H9 (cell line): Measurements from ENCODE around the gene SCYGR8. TPM values are rescaled to one million over a fixed set of nuclear protein-coding genes. Genes with fewer than 3 reads are reported as not detected.

Source experiments
- DNase-seq: peaks from one replicate; pipeline ENCODE4 v3.0.0-alpha.2; 2017
- H2AFZ ChIP-seq: one replicate; pipeline ENCODE4 v1.6.1; 2013; ENCODE audit warnings: mild to moderate bottlenecking, low read length, control low read depth, moderate library complexity
- H2AK5ac ChIP-seq: 2 replicates; pipeline ENCODE4 v1.6.1; 2013; ENCODE audit warnings: low read length, control low read depth, mixed read lengths; ENCODE audit not compliant: insufficient read length
- H2BK120ac ChIP-seq: one replicate; pipeline ENCODE4 v1.6.1; 2013; ENCODE audit warnings: low read depth, mild to moderate bottlenecking, low read length, control low read depth, inconsistent platforms; ENCODE audit not compliant: poor library complexity, severe bottlenecking
- H2BK12ac ChIP-seq: 2 replicates; pipeline ENCODE4 v1.6.1; 2013; ENCODE audit warnings: low read length, control low read depth, mixed read lengths, low read depth; ENCODE audit not compliant: insufficient read length
- H2BK15ac ChIP-seq: 2 replicates; pipeline ENCODE4 v1.6.1; 2013; ENCODE audit warnings: low read depth, low read length, control low read depth
- H2BK20ac ChIP-seq: one replicate; pipeline ENCODE4 v1.6.1; 2013; ENCODE audit warnings: low read depth, mild to moderate bottlenecking, low read length, control low read depth, inconsistent platforms; ENCODE audit not compliant: poor library complexity, severe bottlenecking
- H2BK5ac ChIP-seq: 2 replicates; pipeline ENCODE4 v1.6.1; 2013; ENCODE audit warnings: low read length, control low read depth, mixed read lengths; ENCODE audit not compliant: insufficient read length
- H3K14ac ChIP-seq: 2 replicates; pipeline ENCODE4 v1.6.1; 2013; ENCODE audit warnings: low read length, control low read depth; ENCODE audit not compliant: insufficient read depth
- H3K18ac ChIP-seq: 2 replicates; pipeline ENCODE4 v1.6.1; 2013; ENCODE audit warnings: low read depth, mild to moderate bottlenecking, mixed read lengths, low read length, control low read depth; ENCODE audit not compliant: insufficient read length
- H3K23ac ChIP-seq: 2 replicates; pipeline ENCODE4 v1.6.1; 2013; ENCODE audit warnings: low read length, control low read depth, mixed read lengths, low read depth; ENCODE audit not compliant: insufficient read length
- H3K23me2 ChIP-seq: 2 replicates; pipeline ENCODE4 v1.6.1; 2013; ENCODE audit warnings: low read depth, mild to moderate bottlenecking, mixed read lengths, low read length, control low read depth; ENCODE audit not compliant: insufficient read length, poor library complexity, severe bottlenecking
- H3K27ac ChIP-seq: 2 replicates; pipeline ENCODE4 v1.5.1; 2013; ENCODE audit warnings: low read length, control low read depth, mixed read lengths, low read depth; ENCODE audit not compliant: insufficient read length
- H3K27me3 ChIP-seq: 2 replicates; pipeline ENCODE4 v1.6.1; 2013; ENCODE audit warnings: low read length, control low read depth, inconsistent platforms; ENCODE audit not compliant: insufficient read depth
- H3K4ac ChIP-seq: 2 replicates; pipeline ENCODE4 v1.6.1; 2013; ENCODE audit warnings: low read depth, mild to moderate bottlenecking, control low read depth, inconsistent platforms, low read length, moderate library complexity
- H3K4me1 ChIP-seq: 2 replicates; pipeline ENCODE4 v1.6.1; 2013; ENCODE audit warnings: low read length, control low read depth, inconsistent platforms; ENCODE audit not compliant: insufficient read depth
- H3K4me2 ChIP-seq: 2 replicates; pipeline ENCODE4 v1.6.1; 2013; ENCODE audit warnings: low read length, control low read depth, mixed read lengths; ENCODE audit not compliant: insufficient read length, insufficient read depth
- H3K56ac ChIP-seq: 2 replicates; pipeline ENCODE4 v1.6.1; 2013; ENCODE audit warnings: low read depth, mild to moderate bottlenecking, mixed read lengths, low read length, control low read depth; ENCODE audit not compliant: insufficient read length
- H3K79me1 ChIP-seq: 2 replicates; pipeline ENCODE4 v1.6.1; 2013; ENCODE audit warnings: low read depth, mild to moderate bottlenecking, moderate library complexity, low read length, control low read depth, inconsistent platforms; ENCODE audit not compliant: insufficient read depth, poor library complexity, severe bottlenecking
- H3K79me2 ChIP-seq: 2 replicates; pipeline ENCODE4 v1.6.1; 2013; ENCODE audit warnings: low read length, control low read depth, inconsistent platforms; ENCODE audit not compliant: insufficient read depth
- H3K9ac ChIP-seq: 2 replicates; pipeline ENCODE4 v1.6.1; 2013; ENCODE audit warnings: low read length, control low read depth, mixed read lengths; ENCODE audit not compliant: insufficient read length; ENCODE audit errors: extremely low read depth
- H3K9me3 ChIP-seq: one replicate; pipeline ENCODE4 v1.6.1; 2013; ENCODE audit warnings: low read depth, low read length, inconsistent platforms; ENCODE audit not compliant: control insufficient read depth
- H3T11ph ChIP-seq: one replicate; pipeline ENCODE4 v1.6.1; 2013; ENCODE audit warnings: mild to moderate bottlenecking, low read length, control low read depth, inconsistent platforms
- H4K20me1 ChIP-seq: one replicate; pipeline ENCODE4 v1.6.1; 2013; ENCODE audit not compliant: control insufficient read depth, insufficient read length, insufficient read depth
- H4K5ac ChIP-seq: 2 replicates; pipeline ENCODE4 v1.6.1; 2013; ENCODE audit warnings: low read depth, mild to moderate bottlenecking, mixed read lengths, low read length, control low read depth; ENCODE audit not compliant: insufficient read length
- H4K8ac ChIP-seq: replicated peaks from 2 replicates; pipeline ENCODE4 v1.6.1; 2013; ENCODE audit warnings: low read length, control low read depth, mixed read lengths, low read depth; ENCODE audit not compliant: insufficient read length
- H4K91ac ChIP-seq: 2 replicates; pipeline ENCODE4 v1.6.1; 2013; ENCODE audit warnings: low read depth, mild to moderate bottlenecking, moderate library complexity, mixed read lengths, low read length, control low read depth; ENCODE audit not compliant: insufficient read length
- H3K27ac Mint-ChIP-seq, 3 experiments: 2 replicates in 2 of 3; 3 replicates in 1 of 3; pipeline ENCODE4 v1.8.0; 2020 to 2021; ENCODE audit warnings: mixed read lengths in 3 of 3, mild to moderate bottlenecking in 1 of 3, moderate library complexity in 1 of 3
- H3K27me3 Mint-ChIP-seq: 2 replicates; pipeline ENCODE4 v1.8.0; 2021; ENCODE audit warnings: low read depth, mild to moderate bottlenecking, moderate library complexity, mixed read lengths
- H3K36me3 Mint-ChIP-seq, 3 experiments: 2 replicates in 2 of 3; 3 replicates in 1 of 3; pipeline ENCODE4 v1.8.0; 2020 to 2021; ENCODE audit warnings: low read depth in 3 of 3, mixed read lengths in 3 of 3; ENCODE audit not compliant: insufficient read depth in 1 of 3
- H3K4me1 Mint-ChIP-seq, 2 experiments: 2 replicates each; pipeline ENCODE4 v1.8.0; 2020; ENCODE audit warnings: mixed read lengths in 2 of 2
- H3K4me3 Mint-ChIP-seq, 2 experiments: 2 replicates in 1 of 2; 3 replicates in 1 of 2; pipeline ENCODE4 v1.8.0; 2020 to 2021; ENCODE audit warnings: mild to moderate bottlenecking in 2 of 2, mixed read lengths in 2 of 2, moderate library complexity in 1 of 2
- H3K9me3 Mint-ChIP-seq, 2 experiments: 2 replicates in 1 of 2; 3 replicates in 1 of 2; pipeline ENCODE4 v1.8.0; 2020; ENCODE audit warnings: mild to moderate bottlenecking in 2 of 2, mixed read lengths in 2 of 2, moderate library complexity in 1 of 2
- CTCF ChIP-seq: fragments of 200-600 bp; sonication (generic); conservative IDR thresholded peaks from 3 replicates; pipeline ENCODE4 v1.8.0; 2021; ENCODE audit warnings: antibody characterized with exemption, mild to moderate bottlenecking
- WGBS: extraction: QIAGEN DNeasy Blood & Tissue Kit; methylation state at CpG from one replicate; pipeline ENCODE4 v1.1.7; 2013; ENCODE audit warnings: missing lambda C conversion rate, low lambda C conversion rate, mixed read lengths; ENCODE audit not compliant: insufficient read length; ENCODE audit errors: extremely low coverage; 5-methylcytosine and 5-hydroxymethylcytosine counted together
- total RNA-seq: library from RNA; stranded (reverse); gene quantifications from 2 replicates; pipeline ENCODE4 v1.2.1, GENCODE V29; 2021

The SCYGR8 gene
- total RNA-seq, 1 experiment from 2014 or later: not detected

GRCh38 chr2:227707390-227707789 lies 38.3 kb upstream of the SCYGR8 start:
- H2BK12ac ChIP-seq: no peak overlapping the region
- no peak overlapping the region for H3T11ph ChIP-seq
- no peak overlapping the region for H2AFZ ChIP-seq
- no peak overlapping the region for H2BK20ac ChIP-seq
- peaks cover 0 to 3% of the 10 kb centered on the region in 2 experiments; a peak in 4 of 5 replicates for H3K9me3 Mint-ChIP-seq
- no peak overlapping the region for H3K14ac ChIP-seq
- peaks cover 2 to 4% (median 4%) of the 10 kb centered on the region in 3 experiments; a peak in 4 of 7 replicates for H3K36me3 Mint-ChIP-seq
- H2AK5ac ChIP-seq: no peak overlapping the region
- no peak overlapping the region for H3K56ac ChIP-seq
- no peak overlapping the region for H3K23ac ChIP-seq
- no peak for TF ChIP-seq CTCF
- H4K20me1 ChIP-seq: no peaks in the 10 kb centered on the region
- H3K27ac Mint-ChIP-seq: no peak overlapping the region
- no peaks in the 10 kb centered on the region for H3K79me1 ChIP-seq
- H3K27ac ChIP-seq: no peak overlapping the region
- no peak for DNase-seq
- H2BK15ac ChIP-seq: no peak overlapping the region
- no peak overlapping the region for H3K4me2 ChIP-seq
- no peak overlapping the region for H3K4me3 Mint-ChIP-seq
- peaks cover 0 to 8% of the 10 kb centered on the region in 2 experiments; a peak in 2 of 4 replicates for H3K4me1 Mint-ChIP-seq
- no peaks in the 10 kb centered on the region for H3K27me3 ChIP-seq
- no peaks in the 10 kb centered on the region for H3K9me3 ChIP-seq
- H3K18ac ChIP-seq: no peak overlapping the region
- no peaks in the 10 kb centered on the region for H3K27me3 Mint-ChIP-seq
- H3K79me2 ChIP-seq: no peaks in the 10 kb centered on the region
- H3K9ac ChIP-seq: no peak overlapping the region
- H3K4me1 ChIP-seq: no peaks in the 10 kb centered on the region
- no peak overlapping the region for H2BK5ac ChIP-seq
- H3K23me2 ChIP-seq: no peaks in the 10 kb centered on the region
- H4K91ac ChIP-seq: no peak overlapping the region
- H2BK120ac ChIP-seq: no peak overlapping the region
- no peak overlapping the region for H3K4ac ChIP-seq
- H4K8ac ChIP-seq: no peak overlapping the region
- H4K5ac ChIP-seq: no peak overlapping the region
- no CpG with 5 or more reads among the region's 6 CpGs for WGBS
